HG03378 (cell line): Measurements from ENCODE around the gene NEK5.

ENCODE experiments used
- ATAC-seq: cut with Tn5 transposase; IDR thresholded peaks from one replicate; pipeline ENCODE4 v1.9.1; 2021; ENCODE audit warnings: mild to moderate bottlenecking, moderate library complexity; ENCODE audit not compliant: unreplicated experiment

NEK5 gene

GRCh38 chr13:51995677-51996551 lies 133.0 kb downstream of the NEK5 start:
- ATAC-seq, result no peak

GRCh38 chr13:51993713-51994112 lies 135.2 kb downstream of the NEK5 start:
- no peak for ATAC-seq

- ATAC-seq, result no peak
Observed at GRCh38 chr13:51988988-51989618, 139.8 kb downstream of the NEK5 start.
